A673 (cell line): ENCODE results near the gene ZNF428.

Experiments
- EZH2 ChIP-seq: fragments of 200-600 bp; sonication (generic); IDR thresholded peaks from 2 replicates; pipeline ENCODE4 v1.6.1; 2017; ENCODE audit warnings: borderline replicate concordance, low read depth, mild to moderate bottlenecking, mixed read lengths, antibody characterized with exemption, low read length; ENCODE audit not compliant: poor library complexity, severe bottlenecking
- TF ChIP-seq, protein P1 (sequence below): fragments of 300-800, 200-600 bp; sonication (generic); conservative IDR thresholded peaks from 2 replicates; pipeline ENCODE4 v1.5.1; 2017; ENCODE audit warnings: low read depth, mild to moderate bottlenecking, antibody characterized with exemption, low read length, moderate library complexity, mixed read lengths

DNA sequence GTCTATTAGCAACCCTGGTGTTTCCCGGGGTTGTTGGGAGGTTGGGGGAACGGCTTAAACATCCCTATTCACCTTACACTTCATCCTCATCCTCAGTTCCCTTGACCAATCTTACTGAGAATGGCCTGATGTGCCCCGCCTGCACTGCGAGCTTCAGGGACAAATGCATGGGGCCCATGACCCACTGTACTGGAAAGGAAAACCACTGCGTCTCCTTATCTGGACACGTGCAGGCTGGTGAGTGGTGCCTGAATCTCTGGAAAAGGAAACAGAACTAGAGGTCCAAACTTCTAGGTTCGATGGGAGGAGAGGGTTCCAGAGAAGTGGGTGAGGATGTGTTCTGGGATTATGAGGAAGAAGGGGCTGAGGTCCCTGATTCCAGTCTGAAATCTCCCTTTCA is 38.0 kb downstream of the ZNF428 start:
- TF ChIP-seq, protein P1, sequence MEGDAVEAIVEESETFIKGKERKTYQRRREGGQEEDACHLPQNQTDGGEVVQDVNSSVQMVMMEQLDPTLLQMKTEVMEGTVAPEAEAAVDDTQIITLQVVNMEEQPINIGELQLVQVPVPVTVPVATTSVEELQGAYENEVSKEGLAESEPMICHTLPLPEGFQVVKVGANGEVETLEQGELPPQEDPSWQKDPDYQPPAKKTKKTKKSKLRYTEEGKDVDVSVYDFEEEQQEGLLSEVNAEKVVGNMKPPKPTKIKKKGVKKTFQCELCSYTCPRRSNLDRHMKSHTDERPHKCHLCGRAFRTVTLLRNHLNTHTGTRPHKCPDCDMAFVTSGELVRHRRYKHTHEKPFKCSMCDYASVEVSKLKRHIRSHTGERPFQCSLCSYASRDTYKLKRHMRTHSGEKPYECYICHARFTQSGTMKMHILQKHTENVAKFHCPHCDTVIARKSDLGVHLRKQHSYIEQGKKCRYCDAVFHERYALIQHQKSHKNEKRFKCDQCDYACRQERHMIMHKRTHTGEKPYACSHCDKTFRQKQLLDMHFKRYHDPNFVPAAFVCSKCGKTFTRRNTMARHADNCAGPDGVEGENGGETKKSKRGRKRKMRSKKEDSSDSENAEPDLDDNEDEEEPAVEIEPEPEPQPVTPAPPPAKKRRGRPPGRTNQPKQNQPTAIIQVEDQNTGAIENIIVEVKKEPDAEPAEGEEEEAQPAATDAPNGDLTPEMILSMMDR = no peak
- TF ChIP-seq EZH2 = no peak
